ENCODE results near the gene IGSF9B. TPM values are rescaled to one million over a fixed set of nuclear protein-coding genes. Genes with fewer than 3 reads are reported as not detected.

IGSF9B gene
- total RNA-seq, 4 donors from 2014 or later, result 5.2 to 14.5 (median 8.0) TPM

GRCh38 chr11:134001596-134001995, 44.8 kb upstream of the IGSF9B start:
- no peak for DNase-seq (ENCODE audit: low spot score in 2 of 2)
- intact Hi-C loops (cut with DNase I; ENCODE audit: low total_unique reads), result no loop called here
- no peak for TF ChIP-seq POLR2A (IDR thresholded peaks at IDR 0.05)
- no peak for TF ChIP-seq CTCF (IDR thresholded peaks at IDR 0.05)

GRCh38 chr11:134001088-134001487, 44.3 kb upstream of the IGSF9B start:
- no peak for TF ChIP-seq POLR2A (IDR thresholded peaks at IDR 0.05)
- no peak for TF ChIP-seq CTCF (IDR thresholded peaks at IDR 0.05)
- no peak overlapping the region for H3K4me3 ChIP-seq (ENCODE audit: low read depth, poor library complexity, severe bottlenecking)
- intact Hi-C loops (cut with DNase I; ENCODE audit: low total_unique reads), result no loop called here
- no peak for DNase-seq (ENCODE audit: low spot score in 2 of 2)
- 69 to 76% methylated on average over 6 of the region's 6 CpGs for WGBS, 2 donors

More at GRCh38 chr11:134001596-134001995, 44.8 kb upstream of the IGSF9B start:
- WGBS, 2 donors, result 87 to 92% methylated on average over 6 of the region's 6 CpGs
- H3K4me3 ChIP-seq (ENCODE audit: low read depth, poor library complexity, severe bottlenecking), result no peak overlapping the region

DNA sequence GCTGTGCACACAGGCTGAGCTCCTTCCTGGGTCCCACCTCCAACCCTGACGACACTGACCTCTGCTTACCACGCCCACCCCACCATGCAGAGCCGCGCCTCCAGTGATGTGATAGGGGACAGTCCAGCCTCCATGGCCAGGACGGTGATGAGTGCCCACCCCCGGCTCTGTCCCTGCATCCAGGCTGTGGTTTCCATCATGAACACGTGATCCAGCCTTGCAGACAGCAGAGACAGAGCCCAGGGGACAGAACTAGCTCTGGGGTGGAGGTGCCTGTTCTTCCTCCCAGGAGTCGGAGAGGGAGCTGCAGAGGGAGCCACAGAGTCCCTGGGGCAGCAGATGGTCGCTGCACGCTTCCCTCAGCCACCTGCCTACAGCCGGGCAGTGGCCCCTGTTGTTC, 42.6 kb upstream of the IGSF9B start:
- no peak overlapping the region for H3K4me3 ChIP-seq (ENCODE audit: low read depth, poor library complexity, severe bottlenecking)
- DNase-seq (ENCODE audit: low spot score in 2 of 2), result no peak
- 75 to 81% methylated on average over 9 to 11 of the region's 11 CpGs for whole genome bisulfite sequencing, 2 donors
- TF ChIP-seq CTCF (IDR thresholded peaks at IDR 0.05), result no peak
- TF ChIP-seq POLR2A (IDR thresholded peaks at IDR 0.05), result no peak
- intact Hi-C loops (cut with DNase I; ENCODE audit: low total_unique reads), result no loop called here

GRCh38 chr11:133997554-133997953, 40.8 kb upstream of the IGSF9B start:
- 61 to 70% methylated on average over 5 of the region's 5 CpGs for WGBS, 2 donors
- intact Hi-C loops (cut with DNase I; ENCODE audit: low total_unique reads), result no loop called here
- H3K4me3 ChIP-seq (ENCODE audit: low read depth, poor library complexity, severe bottlenecking), result no peak overlapping the region
- no peak for DNase-seq (ENCODE audit: low spot score in 2 of 2)
- TF ChIP-seq POLR2A (IDR thresholded peaks at IDR 0.05), result no peak
- no peak for TF ChIP-seq CTCF (IDR thresholded peaks at IDR 0.05)

GRCh38 chr11:133996671-133997070, 39.9 kb upstream of the IGSF9B start:
- intact Hi-C loops (cut with DNase I; ENCODE audit: low total_unique reads), result no loop called here
- 81 to 83% methylated on average over 10 of the region's 10 CpGs for WGBS, 2 donors
- TF ChIP-seq POLR2A (IDR thresholded peaks at IDR 0.05), result no peak
- TF ChIP-seq CTCF (IDR thresholded peaks at IDR 0.05), result no peak
- no peak overlapping the region for H3K4me3 ChIP-seq (ENCODE audit: low read depth, poor library complexity, severe bottlenecking)
- DNase-seq (ENCODE audit: low spot score in 2 of 2), result no peak

DNA sequence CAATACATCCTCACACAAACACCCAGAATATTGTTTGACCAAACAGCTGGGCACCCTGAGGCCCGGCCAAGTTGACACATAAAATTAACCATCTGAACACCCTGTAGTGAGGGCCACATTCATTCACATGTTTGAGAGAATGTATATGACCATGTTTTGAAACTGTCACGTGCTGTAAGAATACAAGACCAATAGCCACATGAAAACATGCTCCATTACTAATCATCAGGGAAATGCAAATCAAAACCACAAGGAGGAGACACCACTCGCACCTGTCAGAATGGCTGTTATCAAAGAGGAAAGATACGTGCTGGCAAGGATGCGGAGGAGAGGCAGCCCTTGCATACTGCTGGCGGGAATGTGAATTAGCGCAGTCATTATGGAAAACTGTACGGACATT, 38.3 kb upstream of the IGSF9B start:
- no peak overlapping the region for H3K4me3 ChIP-seq (ENCODE audit: low read depth, poor library complexity, severe bottlenecking)
- intact Hi-C loops (cut with DNase I; ENCODE audit: low total_unique reads), result no loop called here
- WGBS, 2 donors, result 72 to 75% methylated on average over 8 of the region's 8 CpGs
- no peak for TF ChIP-seq POLR2A (IDR thresholded peaks at IDR 0.05)
- no peak for TF ChIP-seq CTCF (IDR thresholded peaks at IDR 0.05)
- no peak for DNase-seq (ENCODE audit: low spot score in 2 of 2)

Data from lower leg skin (tissue), 4 donors.